Right hindlimb (tissue), 1 donor: Measurements from ENCODE around the gene AKR7A2.
"Not testable (repeated sequence)": the region's sequence is repeated elsewhere in the genome, so short reads cannot be mapped to it uniquely, and the experiment has no call there.

Source experiments
- DNase-seq: peaks from one replicate; pipeline ENCODE4 v3.0.0-alpha.2; 2018

Gene AKR7A2

DNA sequence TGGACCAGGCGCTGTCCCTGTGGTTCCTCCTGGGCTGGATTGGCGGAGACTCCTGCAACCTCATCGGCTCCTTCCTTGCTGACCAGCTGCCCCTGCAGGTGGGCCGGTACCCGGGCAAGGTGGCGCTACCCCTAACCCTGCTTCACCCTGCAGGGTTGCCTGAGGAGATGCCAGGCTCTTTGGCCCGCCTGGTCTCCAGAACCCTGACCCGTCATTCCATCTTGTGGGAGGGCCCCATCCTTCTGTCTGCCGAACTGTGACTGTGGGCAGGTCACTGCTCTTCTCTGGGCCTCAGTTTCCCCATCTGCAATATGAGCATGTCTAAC is 12.7 kb upstream of the AKR7A2 start:
- no peak for DNase-seq

DNA sequence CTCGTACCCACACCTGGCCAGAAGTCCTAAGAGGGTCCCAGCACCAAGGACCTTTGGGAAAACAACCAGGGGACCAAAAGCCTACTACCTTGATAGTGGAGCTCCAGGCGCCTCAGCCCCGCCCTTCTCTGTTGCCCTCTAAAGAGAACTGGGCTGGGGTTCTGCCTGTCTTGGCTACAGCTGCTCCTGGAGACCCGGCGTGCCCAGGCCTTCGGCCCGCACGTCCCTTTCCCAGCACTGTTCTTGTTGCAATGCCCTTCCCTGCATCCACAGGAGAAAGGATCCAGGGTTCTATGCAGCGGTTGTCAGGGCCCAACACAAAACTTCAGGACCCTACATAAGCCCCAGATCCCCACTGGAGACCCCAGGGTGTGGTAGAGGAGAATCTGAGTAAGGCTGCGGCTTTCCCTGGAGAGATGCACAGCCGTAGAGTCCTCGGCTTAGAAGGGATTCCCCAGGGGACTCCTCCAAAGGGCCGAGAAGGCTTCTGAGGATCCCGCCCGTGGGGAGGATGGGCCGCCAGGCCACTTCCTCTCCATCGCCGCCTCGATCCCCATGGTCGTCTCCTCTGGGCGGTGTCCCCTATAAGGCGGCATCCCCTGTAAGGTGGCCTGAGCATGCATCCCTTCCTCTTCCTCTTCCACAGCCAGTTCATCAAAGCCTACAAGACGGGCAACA is 12.2 kb upstream of the AKR7A2 start:
- DNase-seq, result no peak

DNA sequence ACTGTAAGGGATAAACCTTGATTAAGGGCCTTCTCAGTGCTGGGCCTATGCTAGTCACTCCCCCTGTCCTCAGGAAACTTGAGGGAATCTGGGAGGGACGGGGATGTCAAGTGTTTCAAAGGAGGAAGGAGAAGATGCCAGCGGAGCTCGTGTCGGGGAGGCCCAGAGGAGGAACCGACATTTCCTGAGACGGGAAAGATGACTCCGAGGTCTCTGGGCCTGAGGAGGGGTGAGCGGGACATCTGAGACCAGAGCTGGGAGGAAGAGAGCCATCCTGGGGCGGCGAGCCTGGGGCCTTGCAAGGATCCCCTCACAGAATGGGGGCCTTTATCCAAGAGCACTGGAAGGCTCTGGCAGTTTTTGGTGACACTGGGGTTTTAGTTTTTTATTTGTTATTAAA is 10.5 kb upstream of the AKR7A2 start:
- no peak for DNase-seq

DNA sequence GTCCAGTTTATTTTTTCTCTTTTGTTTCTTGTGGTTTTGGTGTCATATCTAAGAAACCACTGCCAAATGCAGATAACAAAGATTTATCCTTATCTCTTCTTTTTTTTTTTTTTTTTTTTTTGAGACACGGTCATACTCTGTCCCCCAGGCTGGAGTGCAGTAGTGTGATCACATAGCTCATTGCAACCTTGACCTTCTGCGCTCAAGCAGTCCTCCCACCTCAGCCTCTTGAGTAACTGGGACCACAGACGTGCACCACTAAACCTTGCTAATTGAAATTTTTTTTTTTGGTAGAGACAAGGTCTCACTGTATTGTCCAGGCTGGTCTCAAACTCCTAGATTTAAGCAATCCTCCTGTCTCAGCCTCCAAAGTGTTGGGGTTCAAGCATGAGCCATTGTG is 9.1 kb upstream of the AKR7A2 start:
- DNase-seq, result no peak

DNA sequence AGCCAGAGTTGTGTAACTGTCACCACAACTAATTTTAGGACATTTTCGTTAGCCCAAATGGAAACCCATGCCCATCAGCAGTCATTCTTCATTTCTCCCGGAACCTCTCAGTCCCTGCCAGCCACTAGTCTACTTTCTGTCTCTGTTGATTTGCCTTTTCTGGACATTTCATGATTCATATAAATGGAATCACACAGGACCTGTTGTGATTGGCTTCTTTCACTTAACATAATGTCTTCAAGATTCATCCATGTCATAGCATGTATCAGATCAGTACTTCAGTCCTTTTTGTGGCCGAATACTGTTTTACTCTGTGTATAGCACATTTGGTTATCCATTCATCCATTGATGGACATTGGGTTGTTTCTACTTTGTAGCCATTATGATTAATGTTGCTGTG is 7.3 kb upstream of the AKR7A2 start:
- no peak for DNase-seq

DNA sequence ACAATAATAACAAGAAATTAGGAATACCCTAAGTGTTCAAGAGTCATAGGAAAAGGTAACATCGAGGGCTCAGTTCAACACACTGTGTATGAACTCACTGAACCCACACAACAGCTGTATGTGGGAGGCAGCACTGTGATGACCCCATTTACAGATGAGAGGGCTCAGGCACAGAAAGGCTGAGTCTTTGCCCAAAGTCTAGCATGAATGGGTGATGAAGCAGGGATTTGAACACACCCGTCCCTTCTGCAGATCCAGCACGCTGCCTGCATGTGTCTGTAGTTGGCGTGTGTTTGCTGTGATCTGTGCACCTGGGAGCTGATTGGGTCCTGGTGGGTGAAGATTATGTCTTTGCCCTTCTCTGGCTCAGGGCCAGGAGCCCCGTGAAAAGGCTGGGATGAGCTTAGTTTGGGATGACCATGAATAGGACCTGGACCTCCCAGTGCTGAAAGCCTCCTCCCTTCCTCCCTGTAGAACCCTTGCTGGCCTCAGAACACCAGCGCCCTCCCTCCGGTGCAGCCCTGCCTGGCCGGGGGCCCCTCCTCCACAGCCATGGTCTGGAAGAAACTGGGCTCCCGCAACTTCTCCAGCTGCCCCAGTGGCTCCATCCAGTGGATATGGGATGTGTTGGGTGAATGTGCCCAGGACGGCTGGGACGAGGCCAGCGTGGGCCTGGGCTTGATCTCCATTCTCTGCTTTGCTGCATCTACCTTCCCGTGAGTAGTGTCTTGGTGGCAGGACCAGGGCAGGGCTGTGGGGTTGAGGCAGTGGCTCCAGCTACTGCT is 5.4 kb upstream of the AKR7A2 start:
- DNase-seq, result no peak

DNA sequence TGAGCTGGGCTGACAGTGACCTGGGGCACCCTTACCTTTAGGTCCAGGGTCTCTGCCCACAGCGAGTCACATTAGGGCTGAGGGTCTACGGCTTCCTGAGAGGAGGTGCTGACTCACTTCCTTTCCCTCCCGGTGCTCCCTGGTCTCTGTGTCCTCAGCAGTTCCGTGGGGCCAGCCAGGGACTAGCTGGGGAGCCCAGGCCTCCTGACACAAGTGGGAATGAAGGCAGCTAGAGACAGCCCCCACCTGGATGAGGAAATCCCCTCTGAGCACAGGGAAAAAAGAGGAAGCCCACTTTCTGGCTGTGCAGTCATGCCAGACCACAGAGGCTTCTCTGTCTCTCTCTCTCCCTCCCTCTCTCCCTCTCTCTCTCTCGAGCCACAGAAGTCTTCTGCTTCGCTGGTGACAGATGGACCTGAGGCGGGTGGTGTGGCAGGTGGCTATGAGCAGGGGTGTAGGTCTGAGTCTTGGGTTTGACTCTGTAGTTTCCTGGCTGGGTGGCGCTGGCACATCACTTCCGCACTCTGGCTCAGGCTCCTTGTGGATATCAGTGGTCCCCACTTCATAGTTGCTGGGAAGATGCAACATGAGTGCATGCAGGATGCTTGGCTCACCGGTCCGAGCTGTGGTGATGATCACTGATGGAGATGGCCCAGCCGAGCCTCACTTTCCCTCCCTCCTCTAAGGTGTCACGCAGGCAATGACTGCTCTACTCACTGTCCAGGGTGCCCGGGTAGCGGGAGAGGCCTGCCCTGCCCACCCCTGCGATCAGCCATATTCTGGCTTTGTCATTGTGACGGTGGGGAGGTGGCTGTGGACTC is 3.6 kb upstream of the AKR7A2 start:
- no peak for DNase-seq

DNA sequence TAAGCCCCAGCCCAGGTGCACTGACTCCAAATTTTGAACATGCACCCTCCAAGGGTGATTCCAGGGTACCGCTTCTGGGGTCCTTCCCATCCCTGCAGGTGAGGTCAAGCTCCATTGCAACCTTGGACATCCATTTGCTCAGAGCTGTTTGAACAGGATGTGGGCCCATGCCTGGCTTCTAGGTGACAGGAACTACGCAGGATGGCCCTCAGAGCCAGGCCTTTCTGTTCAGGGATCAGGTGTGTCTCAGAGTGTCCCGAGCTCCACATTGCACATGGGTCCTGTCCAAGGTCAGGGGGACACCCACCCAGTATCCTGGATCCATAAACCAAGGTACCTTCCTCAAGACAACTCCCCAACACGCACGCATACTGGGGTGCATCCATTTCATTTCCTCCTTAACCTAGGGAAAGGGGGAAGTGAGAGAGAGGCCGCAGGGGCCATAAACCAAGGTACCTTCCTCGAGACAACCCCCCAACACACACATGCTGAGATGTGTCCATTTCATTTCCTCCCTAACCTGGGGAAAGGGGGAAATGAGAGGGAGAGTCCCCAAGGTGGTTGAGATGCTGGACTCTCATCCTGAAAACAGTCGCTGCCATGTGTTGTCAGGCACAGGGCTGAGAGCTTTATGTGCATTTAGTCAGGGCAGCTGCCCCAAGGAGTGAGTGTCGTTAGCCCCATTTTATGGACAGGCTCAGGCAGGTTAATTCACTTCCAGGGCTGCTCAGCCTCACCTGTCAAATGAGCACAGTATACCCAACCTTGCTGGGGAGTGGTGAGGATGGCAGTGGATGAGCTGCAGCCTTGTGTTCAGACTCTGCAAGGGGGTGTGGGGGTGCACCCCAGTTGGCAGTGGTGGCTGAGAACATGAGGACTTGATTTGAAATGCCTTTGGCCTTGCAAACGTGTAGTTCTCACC is 2.3 kb upstream of the AKR7A2 start:
- no peak for DNase-seq

DNA sequence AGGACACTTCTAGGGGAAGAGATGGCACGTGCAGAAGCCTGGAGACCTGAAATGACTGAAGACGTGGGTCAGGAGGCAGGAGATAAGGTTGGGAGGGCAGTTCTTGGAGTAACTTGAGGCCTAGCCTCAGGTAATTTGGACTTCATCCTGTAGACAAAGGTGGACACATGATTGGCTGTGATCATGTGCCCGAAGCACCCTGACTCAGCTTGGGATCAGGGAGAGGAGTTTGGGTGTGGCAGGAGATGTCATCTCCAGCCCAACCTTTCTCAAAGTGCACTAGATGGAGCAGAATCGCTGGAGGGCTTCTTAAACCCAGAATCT is 1.7 kb upstream of the AKR7A2 start:
- DNase-seq, result no peak

DNA sequence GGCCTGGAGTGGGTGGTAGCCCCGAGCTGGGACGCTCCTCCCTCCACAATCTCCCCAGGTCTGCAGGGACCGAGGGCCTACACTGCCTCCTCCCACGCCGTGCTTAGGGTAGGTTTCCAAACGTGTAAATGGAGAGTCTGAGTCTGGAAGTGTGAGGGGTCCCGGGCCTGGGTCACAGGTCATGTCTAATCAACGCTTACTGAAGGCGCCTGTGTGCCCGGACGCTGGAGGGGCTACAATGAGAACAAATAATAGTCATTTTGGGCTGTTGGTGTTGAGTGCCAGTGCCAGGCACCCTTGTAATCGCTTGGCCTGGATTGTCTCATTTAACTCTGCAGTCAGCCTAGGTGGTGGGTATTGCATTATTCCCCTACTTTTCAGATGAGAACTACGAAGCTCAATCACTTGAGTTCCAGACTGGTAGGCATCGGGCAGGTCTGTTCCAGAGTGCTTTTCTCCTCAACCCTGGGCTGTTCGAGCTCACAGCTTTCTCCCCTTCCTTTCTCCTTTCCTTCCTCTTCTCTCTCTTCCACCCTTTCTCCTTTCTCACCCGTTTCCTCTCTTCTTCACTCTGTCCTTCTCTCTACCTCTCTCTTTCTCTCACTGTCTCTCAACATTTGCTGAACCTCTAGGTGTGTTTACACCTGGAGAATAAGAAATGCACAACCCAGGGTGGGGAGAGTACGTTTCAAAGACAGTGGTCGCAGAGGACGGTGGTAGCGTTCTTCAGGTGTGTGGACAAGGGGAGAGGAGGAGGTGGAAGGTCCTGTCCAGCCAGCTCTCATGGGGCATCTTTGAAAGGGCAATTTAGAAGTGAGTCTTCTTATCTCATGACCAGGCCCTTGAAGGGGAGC is 1.1 kb upstream of the AKR7A2 start:
- no peak for DNase-seq

DNA sequence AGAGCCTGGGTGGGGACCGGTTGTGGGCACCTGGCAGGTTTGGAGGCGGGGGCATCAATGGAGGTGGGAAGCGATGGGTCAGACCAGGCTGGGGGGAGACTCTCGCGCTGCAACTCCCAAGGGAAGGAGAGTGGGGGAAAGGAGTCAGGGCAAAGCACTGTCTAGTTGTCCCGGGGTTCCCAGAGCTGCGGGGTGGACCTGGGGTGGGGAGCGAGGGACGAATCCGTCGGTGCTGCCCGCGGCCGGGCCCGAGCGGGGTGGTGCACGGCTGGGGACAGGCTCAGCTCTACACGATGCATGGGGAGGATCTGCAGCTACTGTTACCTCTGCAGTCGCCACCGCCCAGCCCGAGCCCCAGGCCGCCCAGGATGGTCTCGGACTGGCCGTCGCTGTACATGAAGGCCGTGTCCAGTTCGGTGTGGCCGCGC is 427 bp downstream of the AKR7A2 start:
- no peak for DNase-seq

DNA sequence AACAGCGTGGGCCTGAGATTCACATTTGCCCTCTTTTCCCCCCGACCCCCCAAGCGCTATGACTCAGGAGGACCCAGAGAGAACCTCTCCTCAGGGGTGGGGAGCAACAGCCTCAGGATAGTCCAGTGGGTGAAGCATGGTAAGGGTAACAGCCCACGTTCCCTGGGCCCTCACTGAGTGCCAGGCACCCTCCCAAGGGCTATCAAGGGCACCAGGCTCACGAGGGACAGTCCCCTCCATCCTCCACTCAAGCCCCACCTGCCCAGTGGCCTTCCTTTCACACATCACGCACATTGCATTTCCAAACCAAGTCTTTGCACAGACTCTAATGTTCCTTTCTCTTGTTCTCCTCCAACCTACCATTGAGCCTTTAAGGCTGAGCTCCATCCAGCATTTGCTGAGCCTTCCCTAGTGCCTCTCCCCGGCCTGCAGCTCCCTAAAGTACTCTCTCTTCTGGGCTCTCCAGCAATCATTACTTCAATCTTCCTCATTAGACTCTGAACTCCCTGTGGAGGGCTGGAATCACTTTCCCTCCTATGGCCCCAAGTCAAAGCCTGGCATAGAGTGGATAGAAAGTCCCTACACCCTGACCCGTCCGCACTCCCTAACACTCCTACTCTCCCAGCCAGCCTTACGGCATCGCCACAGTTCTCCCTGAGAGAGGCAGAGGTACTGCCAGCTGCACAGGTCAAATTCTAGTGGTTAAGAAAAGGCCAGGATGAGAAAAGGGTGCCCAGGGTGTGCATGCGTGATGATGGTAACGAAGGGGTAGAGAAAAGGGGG is 1.0 kb downstream of the AKR7A2 start:
- DNase-seq, result no peak

DNA sequence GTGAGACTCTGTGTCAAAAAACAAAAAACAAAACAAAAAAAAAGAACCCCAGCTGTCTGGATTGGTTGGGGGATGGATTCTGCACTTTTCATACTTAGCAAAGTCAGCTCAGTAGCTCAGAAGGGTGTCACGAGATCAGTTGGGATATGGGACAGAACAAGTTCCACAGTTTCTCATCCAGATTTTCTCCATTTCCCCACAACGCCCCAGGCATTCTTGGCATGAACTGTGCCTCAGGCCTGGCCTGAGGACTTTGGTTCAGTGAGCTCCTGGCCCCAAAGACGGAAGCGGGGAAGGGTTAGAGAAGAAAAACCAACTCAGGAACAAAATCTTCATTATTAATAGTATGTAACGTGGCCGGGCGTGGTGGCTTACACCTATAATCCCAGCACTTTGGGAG is 1.9 kb downstream of the AKR7A2 start:
- DNase-seq, result no peak

DNA sequence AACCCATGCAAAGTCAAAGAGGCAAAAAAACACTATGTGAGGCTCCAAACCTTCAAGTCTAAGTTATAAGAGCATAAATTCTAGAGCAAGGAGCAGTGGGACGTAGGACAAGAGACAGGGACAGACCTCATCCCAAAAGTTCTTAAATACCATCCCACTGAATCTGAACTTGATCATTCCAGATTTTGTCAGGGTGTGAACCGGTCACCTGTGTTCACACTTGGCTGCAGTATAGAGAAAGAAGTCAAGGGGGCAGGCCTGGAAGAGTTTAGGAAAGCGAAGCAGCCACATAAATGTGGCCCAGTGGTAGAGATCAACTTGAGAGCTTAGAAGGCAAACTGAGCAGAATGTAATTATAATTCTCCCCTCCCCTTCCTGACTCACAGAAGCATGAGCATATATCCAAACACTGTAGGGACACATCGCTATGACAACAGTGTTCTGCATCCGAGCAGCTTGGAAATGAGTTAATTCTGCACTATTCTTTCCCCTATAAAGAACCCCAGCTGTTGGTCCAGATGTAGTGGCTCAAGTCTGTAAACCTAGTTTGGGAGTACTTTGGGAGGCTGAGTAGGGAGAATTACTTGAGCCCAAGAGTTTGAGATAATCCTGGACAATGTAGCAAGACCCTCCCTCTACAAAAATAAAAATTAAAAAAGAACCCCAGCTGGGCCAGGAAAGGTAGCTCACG is 2.7 kb downstream of the AKR7A2 start:
- no peak for DNase-seq

DNA sequence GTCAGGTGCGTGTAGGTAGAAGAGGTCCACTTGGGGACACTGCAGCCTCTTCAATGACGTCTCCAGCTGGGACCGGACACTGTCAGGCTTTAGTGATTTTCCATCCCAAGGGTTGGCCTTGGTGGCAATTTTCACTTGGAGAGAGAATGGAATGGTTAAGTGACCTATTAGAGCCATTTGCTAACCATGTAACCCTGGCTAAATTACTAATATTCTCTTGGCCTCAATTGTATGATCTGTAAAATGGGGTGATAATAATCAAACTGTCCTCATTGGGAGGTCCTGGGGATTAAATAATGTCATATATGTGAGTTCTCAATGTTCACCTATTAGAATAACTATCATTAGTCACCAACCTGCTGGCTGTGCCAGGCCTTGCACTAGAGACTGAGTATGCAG is 3.4 kb downstream of the AKR7A2 start:
- no peak for DNase-seq

DNA sequence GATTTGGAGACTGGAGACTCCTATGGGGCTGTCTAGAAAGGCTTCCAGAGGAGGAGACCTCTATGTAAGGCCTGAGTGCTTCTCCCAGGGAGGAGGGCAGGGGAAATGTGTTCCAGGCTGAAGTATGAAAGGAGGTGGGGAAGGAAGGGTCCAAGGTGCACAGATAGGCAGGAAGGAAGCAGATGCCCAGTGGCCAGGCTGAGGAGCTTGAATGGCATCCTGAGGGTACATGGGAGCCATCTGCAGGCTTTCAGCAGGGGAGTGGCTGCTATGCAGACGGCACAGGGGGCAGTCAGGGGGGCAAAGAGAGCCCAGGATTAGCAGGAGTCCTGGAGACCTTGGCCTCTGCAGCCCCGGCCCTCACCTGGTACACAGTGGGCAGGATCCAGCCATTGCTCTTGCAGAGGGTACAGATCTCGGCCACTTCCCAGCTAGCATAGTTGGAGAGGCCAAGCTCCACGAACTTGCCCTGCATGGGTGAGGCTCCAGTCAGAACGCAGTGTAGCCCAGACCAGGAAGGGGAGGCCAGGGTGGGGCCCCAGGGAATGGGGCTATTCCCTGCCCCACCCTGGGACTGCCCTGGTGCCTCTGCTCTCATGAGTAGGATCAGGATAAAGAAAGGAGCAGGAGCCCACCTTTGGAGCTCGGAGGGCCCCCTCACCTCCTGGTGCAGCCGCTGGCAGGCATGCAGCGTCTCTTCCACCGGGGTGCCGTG is 4.0 kb downstream of the AKR7A2 start:
- no peak for DNase-seq

DNA sequence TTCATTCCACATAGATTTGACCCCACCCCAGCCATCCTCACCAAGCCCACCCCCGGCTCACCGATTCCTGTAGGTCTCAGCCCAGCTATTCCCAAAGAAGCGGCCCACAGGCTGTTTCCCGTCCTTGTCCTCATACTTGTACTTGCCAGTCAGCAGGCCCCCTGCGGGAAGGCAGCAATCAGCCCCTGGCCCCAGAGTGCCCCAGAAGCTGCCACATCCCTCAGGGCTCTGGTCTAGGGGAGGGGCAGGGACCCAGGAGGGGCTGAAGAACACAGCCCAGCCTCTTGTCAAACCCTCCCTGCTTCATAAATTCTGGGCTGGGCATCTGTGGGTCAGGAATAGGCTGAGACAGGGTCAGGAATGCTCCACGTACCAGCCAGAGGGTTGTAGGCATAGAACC is 5.0 kb downstream of the AKR7A2 start:
- DNase-seq, result no peak

DNA sequence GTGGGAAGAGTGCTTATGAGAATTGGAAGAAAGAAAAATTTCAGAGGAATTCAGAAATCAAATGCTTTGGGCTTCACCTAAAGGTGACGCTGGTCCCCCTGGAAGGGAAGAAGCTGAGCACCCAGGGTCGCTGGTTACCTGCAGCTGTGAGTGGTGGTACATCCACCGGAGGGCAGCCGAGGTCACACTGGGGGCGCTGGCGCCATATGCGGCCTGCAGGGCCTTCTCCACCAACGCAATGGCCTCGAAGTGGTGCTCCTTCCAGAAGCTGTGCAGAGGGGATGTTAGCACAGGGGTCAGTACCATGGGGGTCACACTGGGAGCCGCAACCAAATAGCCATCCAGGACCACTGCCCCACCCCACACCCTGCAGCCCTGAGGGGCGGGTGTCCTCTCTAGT is 6.1 kb downstream of the AKR7A2 start:
- DNase-seq, result no peak

DNA sequence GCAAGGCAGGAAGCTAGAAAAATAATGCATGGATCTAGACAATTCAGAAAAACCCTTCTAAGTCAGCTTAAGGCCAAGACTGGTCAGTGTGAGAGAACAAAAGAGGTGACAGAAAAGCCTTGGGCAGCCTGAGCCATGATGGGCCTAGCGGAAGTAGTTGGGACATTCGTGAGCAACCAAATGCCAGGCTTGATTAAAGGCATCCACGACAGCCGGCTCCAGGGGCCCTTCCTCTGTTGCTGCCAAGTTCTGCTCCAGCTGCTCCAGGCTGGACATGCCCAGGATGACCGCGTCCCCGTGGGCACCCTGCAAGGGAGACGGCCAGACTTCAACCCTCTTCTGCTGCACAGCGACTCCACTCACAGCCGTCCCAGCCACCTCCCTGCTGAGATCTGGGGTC is 7.9 kb downstream of the AKR7A2 start:
- DNase-seq, result not testable (repeated sequence)

DNA sequence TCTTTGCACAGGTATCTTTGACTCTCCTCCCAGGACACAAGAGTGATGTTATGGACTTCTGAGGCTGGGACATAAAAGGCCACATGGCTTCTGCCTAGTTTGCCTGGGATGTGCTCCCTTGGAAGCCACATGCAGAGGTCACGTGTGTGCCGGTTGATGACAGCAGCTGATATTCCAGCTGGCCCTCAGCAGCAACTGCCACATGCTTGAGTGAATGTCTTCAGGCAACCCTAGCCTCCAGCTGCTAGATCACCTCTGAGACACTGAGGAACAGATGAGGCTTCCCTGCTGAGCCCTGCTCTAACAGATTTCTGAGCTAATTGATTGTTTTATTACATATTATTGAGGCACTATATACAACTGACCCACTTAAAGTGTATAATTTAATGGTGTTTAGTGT is 11.7 kb downstream of the AKR7A2 start:
- no peak for DNase-seq
